ENCODE data around the gene NAGA.

DNA sequence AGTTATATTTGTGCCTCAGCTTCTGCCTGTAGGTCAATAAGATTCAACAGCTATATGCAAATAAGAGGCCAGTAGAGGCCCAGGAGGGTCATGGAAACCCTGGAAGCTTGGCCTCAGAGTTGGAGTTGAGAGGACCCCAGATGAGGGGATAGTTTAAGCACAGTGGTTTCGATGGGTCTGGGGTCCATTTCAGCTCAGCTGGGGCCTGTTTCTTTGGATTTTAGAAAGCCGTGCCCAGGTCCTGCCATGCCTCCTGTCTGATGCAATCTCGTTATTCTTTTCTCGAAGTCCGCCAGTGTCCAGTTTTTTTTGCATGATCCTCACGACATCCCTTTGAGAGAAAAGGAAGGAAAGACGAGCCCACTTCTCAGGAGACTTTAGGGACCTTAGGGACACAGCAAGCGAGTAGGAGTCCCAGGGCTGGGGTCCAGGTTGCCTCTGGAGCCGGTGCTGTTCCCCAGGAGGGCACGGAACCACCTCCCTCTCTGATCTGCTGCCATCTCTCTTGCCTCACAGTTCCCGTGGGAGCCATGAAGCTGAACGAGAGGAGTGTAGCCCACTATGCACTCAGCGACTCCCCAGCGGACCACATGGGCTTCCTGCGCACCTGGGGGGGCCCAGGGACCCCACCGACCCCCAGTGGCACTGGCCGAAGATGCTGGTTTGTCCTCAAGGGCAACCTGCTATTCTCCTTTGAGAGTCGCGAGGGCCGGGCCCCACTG is 6.3 kb upstream of the NAGA start:
- no peak for TF ChIP-seq CTCF (IDR thresholded peaks at IDR 0.05)
- TF ChIP-seq EZH2 (IDR thresholded peaks at IDR 0.05; ENCODE audit: borderline replicate concordance, insufficient read depth, low read depth, low read length, poor library complexity, severe bottlenecking): no peak
